Trophoblast cell (in vitro differentiated cells and primary cell): ENCODE measurements around the gene ADK.
"Not testable (repeated sequence)": the region's sequence is repeated elsewhere in the genome, so short reads cannot be mapped to it uniquely, and the experiment has no call there.

ENCODE experiments used
- DNase-seq, 2 donors: peaks; one replicate each; pipeline ENCODE4 v3.0.0-alpha.2; 2016
- H2AFZ ChIP-seq: 2 replicates; pipeline ENCODE4 v1.6.1; 2013; ENCODE audit warnings: low read length, moderate library complexity, mild to moderate bottlenecking; ENCODE audit not compliant: insufficient read depth, poor library complexity
- H2AK5ac ChIP-seq: 2 replicates; pipeline ENCODE4 v1.6.1; 2013; ENCODE audit warnings: mild to moderate bottlenecking, low read length
- H2BK120ac ChIP-seq: 2 replicates; pipeline ENCODE4 v1.6.1; 2013; ENCODE audit warnings: low read length, mild to moderate bottlenecking, moderate library complexity; ENCODE audit not compliant: insufficient read depth, poor library complexity
- H2BK12ac ChIP-seq: 2 replicates; pipeline ENCODE4 v1.6.1; 2013; ENCODE audit warnings: mild to moderate bottlenecking, low read length, moderate library complexity
- H2BK5ac ChIP-seq: 2 replicates; pipeline ENCODE4 v1.6.1; 2013; ENCODE audit warnings: low read length, low read depth, moderate library complexity, mild to moderate bottlenecking; ENCODE audit not compliant: poor library complexity
- H3K14ac ChIP-seq: 2 replicates; pipeline ENCODE4 v1.6.1; 2013; ENCODE audit warnings: mild to moderate bottlenecking, low read length
- H3K18ac ChIP-seq: 2 replicates; pipeline ENCODE4 v1.6.1; 2013; ENCODE audit warnings: mild to moderate bottlenecking, low read length
- H3K23ac ChIP-seq: 2 replicates; pipeline ENCODE4 v1.6.1; 2013; ENCODE audit warnings: low read length
- H3K27ac ChIP-seq: 2 replicates; pipeline ENCODE4 v1.5.1; 2013; ENCODE audit warnings: low read depth, mild to moderate bottlenecking, inconsistent platforms, low read length, moderate library complexity
- H3K27me3 ChIP-seq: 2 replicates; pipeline ENCODE4 v1.6.1; 2013; ENCODE audit warnings: inconsistent platforms, mild to moderate bottlenecking, low read length, moderate library complexity; ENCODE audit not compliant: insufficient read depth
- H3K36me3 ChIP-seq, 2 experiments: 1 replicate in 1 of 2; 2 replicates in 1 of 2; pipeline ENCODE4 v1.6.1; 2013; ENCODE audit warnings: low read length in 2 of 2, mild to moderate bottlenecking in 2 of 2, moderate library complexity in 1 of 2; ENCODE audit not compliant: insufficient read depth in 2 of 2, control insufficient read depth in 1 of 2
- H3K4ac ChIP-seq: 2 replicates; pipeline ENCODE4 v1.6.1; 2013; ENCODE audit warnings: low read depth, mild to moderate bottlenecking, low read length, moderate library complexity
- H3K4me1 ChIP-seq, 2 experiments: 1 replicate in 1 of 2; 2 replicates in 1 of 2; pipeline ENCODE4 v1.6.1; 2013; ENCODE audit warnings: low read length in 2 of 2, mild to moderate bottlenecking in 2 of 2, moderate library complexity in 1 of 2; ENCODE audit not compliant: insufficient read depth in 2 of 2, control insufficient read depth in 1 of 2
- H3K4me2 ChIP-seq: 2 replicates; pipeline ENCODE4 v1.6.1; 2013; ENCODE audit warnings: inconsistent platforms, mild to moderate bottlenecking, low read length, moderate library complexity
- H3K4me3 ChIP-seq: 2 replicates; pipeline ENCODE4 v1.5.1; 2013; ENCODE audit warnings: mild to moderate bottlenecking, low read depth, low read length, inconsistent platforms
- H3K79me1 ChIP-seq: one replicate; pipeline ENCODE4 v1.6.1; 2013; ENCODE audit warnings: low read length
- H3K79me2 ChIP-seq: 2 replicates; pipeline ENCODE4 v1.6.1; 2013; ENCODE audit warnings: low read length, mild to moderate bottlenecking; ENCODE audit not compliant: control insufficient read depth, insufficient read depth, poor library complexity
- H3K9ac ChIP-seq: 2 replicates; pipeline ENCODE4 v1.6.1; 2013; ENCODE audit warnings: mild to moderate bottlenecking, low read length
- H3K9me3 ChIP-seq: 2 replicates; pipeline ENCODE4 v1.6.1; 2013; ENCODE audit warnings: low read depth, mild to moderate bottlenecking, control low read depth, inconsistent platforms, low read length; ENCODE audit not compliant: insufficient read depth
- H4K12ac ChIP-seq: 2 replicates; pipeline ENCODE4 v1.6.1; 2013; ENCODE audit warnings: low read depth, mild to moderate bottlenecking, low read length, moderate library complexity
- H4K8ac ChIP-seq: 2 replicates; pipeline ENCODE4 v1.6.1; 2013; ENCODE audit warnings: low read depth, mild to moderate bottlenecking, low read length, moderate library complexity
- H4K91ac ChIP-seq: one replicate; pipeline ENCODE4 v1.6.1; 2013; ENCODE audit warnings: low read depth, mild to moderate bottlenecking, low read length, moderate library complexity
- WGBS: extraction: QIAGEN DNeasy Blood & Tissue Kit; methylation state at CpG from one replicate; pipeline ENCODE4 v1.1.7; 2013; ENCODE audit warnings: missing lambda C conversion rate; ENCODE audit not compliant: insufficient read length, insufficient coverage; ENCODE audit errors: extremely low coverage; 5-methylcytosine and 5-hydroxymethylcytosine counted together

Gene ADK

GRCh38 chr10:74576586-74576985, 425.6 kb downstream of the ADK start:
- Histone ChIP-seq H2AK5ac (no peak overlapping the region), H3K23ac (no peak overlapping the region), H3K36me3 (peaks cover 0 to 5% of the 10 kb centered on the region in 2 experiments), H4K91ac (no peak overlapping the region), H3K27me3 (no peaks in the 10 kb centered on the region), H3K14ac (no peak overlapping the region), H3K9me3 (no peaks in the 10 kb centered on the region), H3K9ac (no peak overlapping the region), H4K12ac (no peak overlapping the region), H3K4me2 (no peak overlapping the region), H3K79me2 (no peaks in the 10 kb centered on the region), H3K4me1 (no peaks in the 10 kb centered on the region), H3K4ac (no peak overlapping the region), H2BK5ac (no peak overlapping the region), H2AFZ (no peak overlapping the region), H3K79me1 (no peaks in the 10 kb centered on the region), H3K4me3 (no peak overlapping the region), H3K18ac (no peak overlapping the region), H3K27ac (no peak overlapping the region), H4K8ac (no peak overlapping the region), H2BK120ac (no peak overlapping the region), H2BK12ac (no peak overlapping the region)
- DNase-seq, result no peak
- no CpG with 5 or more reads among the region's 3 CpGs for WGBS

- H3K9ac ChIP-seq, H3K14ac ChIP-seq, H2AK5ac ChIP-seq, H3K23ac ChIP-seq, H3K27ac ChIP-seq, H2BK120ac ChIP-seq, H4K8ac ChIP-seq, H4K91ac ChIP-seq, H2BK12ac ChIP-seq, H3K4me3 ChIP-seq, H3K4me1 ChIP-seq, H2AFZ ChIP-seq, H3K79me2 ChIP-seq, H3K4ac ChIP-seq, H3K79me1 ChIP-seq, H3K4me2 ChIP-seq, H3K36me3 ChIP-seq, H3K18ac ChIP-seq, H3K27me3 ChIP-seq, H3K9me3 ChIP-seq, H2BK5ac ChIP-seq, DNase-seq, H4K12ac ChIP-seq: not testable (repeated sequence)
- no CpG with 5 or more reads among the region's 2 CpGs for WGBS
Measured at GRCh38 chr10:74580438-74580837, 429.4 kb downstream of the ADK start.

GRCh38 chr10:74582566-74582965, 431.5 kb downstream of the ADK start:
- Histone ChIP-seq H4K8ac (no peak overlapping the region), H3K27me3 (no peaks in the 10 kb centered on the region), H3K23ac (no peak overlapping the region), H2BK120ac (no peak overlapping the region), H3K14ac (no peak overlapping the region), H3K79me1 (no peaks in the 10 kb centered on the region), H2AFZ (no peak overlapping the region), H3K79me2 (no peaks in the 10 kb centered on the region), H2BK5ac (no peak overlapping the region), H2AK5ac (no peak overlapping the region), H3K4me3 (no peak overlapping the region), H3K4me1 (no peaks in the 10 kb centered on the region), H3K9ac (no peak overlapping the region), H3K27ac (no peak overlapping the region), H3K4ac (no peak overlapping the region), H3K4me2 (no peak overlapping the region), H3K9me3 (no peaks in the 10 kb centered on the region), H3K18ac (no peak overlapping the region), H4K91ac (no peak overlapping the region), H2BK12ac (no peak overlapping the region), H4K12ac (no peak overlapping the region), H3K36me3 (no peaks in the 10 kb centered on the region)
- no peak for DNase-seq
- no CpG with 5 or more reads among the region's 1 CpG for WGBS

GRCh38 chr10:74585231-74586087, 434.4 kb downstream of the ADK start:
- Histone ChIP-seq H3K4ac (no peak overlapping the region), H3K79me2 (no peaks in the 10 kb centered on the region), H3K4me2 (no peak overlapping the region), H3K9me3 (no peaks in the 10 kb centered on the region), H3K27me3 (no peaks in the 10 kb centered on the region), H3K27ac (no peak overlapping the region), H2BK120ac (no peak overlapping the region), H3K9ac (no peak overlapping the region), H3K14ac (no peak overlapping the region), H2BK12ac (no peak overlapping the region), H2AFZ (no peak overlapping the region), H3K36me3 (peaks cover 0 to 2% of the 10 kb centered on the region in 2 experiments), H4K91ac (no peak overlapping the region), H4K12ac (no peak overlapping the region), H3K4me3 (no peak overlapping the region), H3K79me1 (no peaks in the 10 kb centered on the region), H3K18ac (no peak overlapping the region), H2BK5ac (no peak overlapping the region), H3K23ac (no peak overlapping the region), H2AK5ac (no peak overlapping the region), H4K8ac (no peak overlapping the region), H3K4me1 (no peaks in the 10 kb centered on the region)
- WGBS, result no CpG with 5 or more reads among the region's 8 CpGs
- DNase-seq, result no peak
